Measurements from ENCODE around the gene KIF23.

GRCh38 chr15:69413822-69414700, at the start of gene KIF23:
- TF ChIP-seq, protein P1, sequence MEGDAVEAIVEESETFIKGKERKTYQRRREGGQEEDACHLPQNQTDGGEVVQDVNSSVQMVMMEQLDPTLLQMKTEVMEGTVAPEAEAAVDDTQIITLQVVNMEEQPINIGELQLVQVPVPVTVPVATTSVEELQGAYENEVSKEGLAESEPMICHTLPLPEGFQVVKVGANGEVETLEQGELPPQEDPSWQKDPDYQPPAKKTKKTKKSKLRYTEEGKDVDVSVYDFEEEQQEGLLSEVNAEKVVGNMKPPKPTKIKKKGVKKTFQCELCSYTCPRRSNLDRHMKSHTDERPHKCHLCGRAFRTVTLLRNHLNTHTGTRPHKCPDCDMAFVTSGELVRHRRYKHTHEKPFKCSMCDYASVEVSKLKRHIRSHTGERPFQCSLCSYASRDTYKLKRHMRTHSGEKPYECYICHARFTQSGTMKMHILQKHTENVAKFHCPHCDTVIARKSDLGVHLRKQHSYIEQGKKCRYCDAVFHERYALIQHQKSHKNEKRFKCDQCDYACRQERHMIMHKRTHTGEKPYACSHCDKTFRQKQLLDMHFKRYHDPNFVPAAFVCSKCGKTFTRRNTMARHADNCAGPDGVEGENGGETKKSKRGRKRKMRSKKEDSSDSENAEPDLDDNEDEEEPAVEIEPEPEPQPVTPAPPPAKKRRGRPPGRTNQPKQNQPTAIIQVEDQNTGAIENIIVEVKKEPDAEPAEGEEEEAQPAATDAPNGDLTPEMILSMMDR (IDR thresholded peaks at IDR 0.05) = no peak
- TF ChIP-seq POLR2A (IDR thresholded peaks at IDR 0.05) (no peak), EP300 (IDR thresholded peaks at IDR 0.05) (peak in 1 of 2 donors; percentile 47)
